ENCODE measurements around the gene SLAMF9.

Gene SLAMF9

GRCh38 chr1:159941591-159942560, 12.2 kb downstream of the SLAMF9 start:
- no peaks in the 10 kb centered on the region for H3K36me3 ChIP-seq (ENCODE audit: control insufficient read depth, low read length)
- H3K79me2 ChIP-seq (ENCODE audit: control insufficient read depth, low read length): no peaks in the 10 kb centered on the region
- no peak overlapping the region for H3K27ac ChIP-seq (ENCODE audit: low read depth, low read length)
- H4K20me1 ChIP-seq (ENCODE audit: control insufficient read depth, insufficient read depth, low read depth, low read length): no peaks in the 10 kb centered on the region
- peaks cover 25% of the 10 kb centered on the region for H3K27me3 ChIP-seq (ENCODE audit: control insufficient read depth, low read length)
- H3F3A ChIP-seq (ENCODE audit: control insufficient read depth, insufficient read depth): no peaks in the 10 kb centered on the region
- H3K4me1 ChIP-seq (ENCODE audit: control insufficient read depth, low read length): peaks cover 70% of the 10 kb centered on the region
- H3K9me2 ChIP-seq (replicated peaks; ENCODE audit: control insufficient read depth, low read length): no peaks in the 10 kb centered on the region
- no peaks in the 10 kb centered on the region for H3K9me3 ChIP-seq (ENCODE audit: control insufficient read depth, insufficient read depth, low read length)
- H3K4me2 ChIP-seq (ENCODE audit: low read length): peak overlapping the region; percentile 76
- TF ChIP-seq CTCF (IDR thresholded peaks at IDR 0.05; ENCODE audit: low read depth, low read length, poor library complexity, severe bottlenecking) (no peak), EZH2phosphoT487 (IDR thresholded peaks at IDR 0.05; ENCODE audit: borderline replicate concordance, low read length) (no peak)
- H3K4me3 ChIP-seq (ENCODE audit: low read length): peak overlapping the region; percentile 42; the same call in 1 of the 2 replicates

- Histone ChIP-seq H3F3A (ENCODE audit: control insufficient read depth, insufficient read depth) (no peaks in the 10 kb centered on the region), H3K79me2 (ENCODE audit: control insufficient read depth, low read length) (no peaks in the 10 kb centered on the region), H4K20me1 (ENCODE audit: control insufficient read depth, insufficient read depth, low read depth, low read length) (no peaks in the 10 kb centered on the region), H3K27ac (ENCODE audit: low read depth, low read length) (peak overlapping the region; percentile 58), H3K4me2 (ENCODE audit: low read length) (peak overlapping the region; percentile 76), H3K9me2 (replicated peaks; ENCODE audit: control insufficient read depth, low read length) (no peaks in the 10 kb centered on the region), H3K27me3 (ENCODE audit: control insufficient read depth, low read length) (peaks cover 23% of the 10 kb centered on the region), H3K4me1 (ENCODE audit: control insufficient read depth, low read length) (peaks cover 77% of the 10 kb centered on the region), H3K4me3 (ENCODE audit: low read length) (peak overlapping the region; percentile 42), H3K9me3 (ENCODE audit: control insufficient read depth, insufficient read depth, low read length) (no peaks in the 10 kb centered on the region), H3K36me3 (ENCODE audit: control insufficient read depth, low read length) (no peaks in the 10 kb centered on the region)
- TF ChIP-seq CTCF (IDR thresholded peaks at IDR 0.05; ENCODE audit: low read depth, low read length, poor library complexity, severe bottlenecking): no peak
- TF ChIP-seq EZH2phosphoT487 (IDR thresholded peaks at IDR 0.05; ENCODE audit: borderline replicate concordance, low read length): no peak
Measured at GRCh38 chr1:159941141-159941540, 12.9 kb downstream of the SLAMF9 start.

- Histone ChIP-seq H3K9me3 (ENCODE audit: control insufficient read depth, insufficient read depth, low read length) (no peaks in the 10 kb centered on the region), H3K4me1 (ENCODE audit: control insufficient read depth, low read length) (peaks cover 73% of the 10 kb centered on the region), H3K27ac (ENCODE audit: low read depth, low read length) (peak overlapping the region; percentile 58), H3K4me2 (ENCODE audit: low read length) (peak overlapping the region; percentile 76), H3K4me3 (ENCODE audit: low read length) (peak overlapping the region; percentile 42), H3K79me2 (ENCODE audit: control insufficient read depth, low read length) (no peaks in the 10 kb centered on the region), H3K27me3 (ENCODE audit: control insufficient read depth, low read length) (peaks cover 18% of the 10 kb centered on the region), H3K36me3 (ENCODE audit: control insufficient read depth, low read length) (no peaks in the 10 kb centered on the region), H3K9me2 (replicated peaks; ENCODE audit: control insufficient read depth, low read length) (no peaks in the 10 kb centered on the region), H4K20me1 (ENCODE audit: control insufficient read depth, insufficient read depth, low read depth, low read length) (no peaks in the 10 kb centered on the region), H3F3A (ENCODE audit: control insufficient read depth, insufficient read depth) (no peaks in the 10 kb centered on the region)
- no peak for TF ChIP-seq CTCF (IDR thresholded peaks at IDR 0.05; ENCODE audit: low read depth, low read length, poor library complexity, severe bottlenecking)
- no peak for TF ChIP-seq EZH2phosphoT487 (IDR thresholded peaks at IDR 0.05; ENCODE audit: borderline replicate concordance, low read length)
Measured at GRCh38 chr1:159940006-159940620, 13.9 kb downstream of the SLAMF9 start.

Data from DOHH2 (cell line).